Measurements from ENCODE around the gene BNIP3. TPM values are rescaled to one million over a fixed set of nuclear protein-coding genes. Genes with fewer than 3 reads are reported as not detected.

Gene BNIP3
- total RNA-seq, 4 donors from 2014 or later, result 17.1 to 122 (median 31.6) TPM

GRCh38 chr10:131979336-131979735 is 2.4 kb downstream of the BNIP3 start:
- Histone ChIP-seq H3K36me3 (no peaks in the 10 kb centered on the region), H3K9me3 (no peaks in the 10 kb centered on the region), H3K4me1 (peaks cover 0 to 14% of the 10 kb centered on the region in 2 donors), H3K27me3 (no peaks in the 10 kb centered on the region), H3K4me3 (peak overlapping the region in 1 of 2 donors; percentile 64), H3K27ac (no peak overlapping the region)
- intact Hi-C loops (cut with DNase I; ENCODE audit: low total_unique reads), result loop anchor here (10.0 kb wide), 1 partner anchor 75 kb away; the partner anchor contains the start of gene PPP2R2D
- DNase-seq, result no peak
- TF ChIP-seq, protein P1, sequence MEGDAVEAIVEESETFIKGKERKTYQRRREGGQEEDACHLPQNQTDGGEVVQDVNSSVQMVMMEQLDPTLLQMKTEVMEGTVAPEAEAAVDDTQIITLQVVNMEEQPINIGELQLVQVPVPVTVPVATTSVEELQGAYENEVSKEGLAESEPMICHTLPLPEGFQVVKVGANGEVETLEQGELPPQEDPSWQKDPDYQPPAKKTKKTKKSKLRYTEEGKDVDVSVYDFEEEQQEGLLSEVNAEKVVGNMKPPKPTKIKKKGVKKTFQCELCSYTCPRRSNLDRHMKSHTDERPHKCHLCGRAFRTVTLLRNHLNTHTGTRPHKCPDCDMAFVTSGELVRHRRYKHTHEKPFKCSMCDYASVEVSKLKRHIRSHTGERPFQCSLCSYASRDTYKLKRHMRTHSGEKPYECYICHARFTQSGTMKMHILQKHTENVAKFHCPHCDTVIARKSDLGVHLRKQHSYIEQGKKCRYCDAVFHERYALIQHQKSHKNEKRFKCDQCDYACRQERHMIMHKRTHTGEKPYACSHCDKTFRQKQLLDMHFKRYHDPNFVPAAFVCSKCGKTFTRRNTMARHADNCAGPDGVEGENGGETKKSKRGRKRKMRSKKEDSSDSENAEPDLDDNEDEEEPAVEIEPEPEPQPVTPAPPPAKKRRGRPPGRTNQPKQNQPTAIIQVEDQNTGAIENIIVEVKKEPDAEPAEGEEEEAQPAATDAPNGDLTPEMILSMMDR (IDR thresholded peaks at IDR 0.05), result no peak
- no peak for TF ChIP-seq POLR2A (IDR thresholded peaks at IDR 0.05)

GRCh38 chr10:131978851-131979250 is 2.9 kb downstream of the BNIP3 start:
- H3K9me3 ChIP-seq, result no peaks in the 10 kb centered on the region
- H3K4me1 ChIP-seq, result peaks cover 0 to 14% of the 10 kb centered on the region in 2 donors
- H3K4me3 ChIP-seq, result no peak overlapping the region
- H3K27ac ChIP-seq, result no peak overlapping the region
- DNase-seq, result no peak
- no peaks in the 10 kb centered on the region for H3K36me3 ChIP-seq
- TF ChIP-seq, protein P1 (IDR thresholded peaks at IDR 0.05), result no peak
- TF ChIP-seq POLR2A (IDR thresholded peaks at IDR 0.05), result no peak
- intact Hi-C loops (cut with DNase I; ENCODE audit: low total_unique reads), result loop anchor here (10.0 kb wide), 1 partner anchor 74 kb away; the partner anchor contains the start of gene PPP2R2D
- H3K27me3 ChIP-seq, result no peaks in the 10 kb centered on the region

- Histone ChIP-seq H3K36me3 (no peaks in the 10 kb centered on the region), H3K4me1 (peaks cover 0 to 14% of the 10 kb centered on the region in 2 donors), H3K9me3 (no peaks in the 10 kb centered on the region), H3K27me3 (no peaks in the 10 kb centered on the region), H3K27ac (no peak overlapping the region), H3K4me3 (no peak overlapping the region)
- TF ChIP-seq, protein P1 (IDR thresholded peaks at IDR 0.05), result no peak
- no peak for TF ChIP-seq POLR2A (IDR thresholded peaks at IDR 0.05)
- intact Hi-C loops (cut with DNase I; ENCODE audit: low total_unique reads), result loop anchor here (10.0 kb wide), 1 partner anchor 74 kb away; the partner anchor contains the start of gene PPP2R2D
- no peak for DNase-seq
Observed at GRCh38 chr10:131978366-131978765, 3.4 kb downstream of the BNIP3 start.

DNA sequence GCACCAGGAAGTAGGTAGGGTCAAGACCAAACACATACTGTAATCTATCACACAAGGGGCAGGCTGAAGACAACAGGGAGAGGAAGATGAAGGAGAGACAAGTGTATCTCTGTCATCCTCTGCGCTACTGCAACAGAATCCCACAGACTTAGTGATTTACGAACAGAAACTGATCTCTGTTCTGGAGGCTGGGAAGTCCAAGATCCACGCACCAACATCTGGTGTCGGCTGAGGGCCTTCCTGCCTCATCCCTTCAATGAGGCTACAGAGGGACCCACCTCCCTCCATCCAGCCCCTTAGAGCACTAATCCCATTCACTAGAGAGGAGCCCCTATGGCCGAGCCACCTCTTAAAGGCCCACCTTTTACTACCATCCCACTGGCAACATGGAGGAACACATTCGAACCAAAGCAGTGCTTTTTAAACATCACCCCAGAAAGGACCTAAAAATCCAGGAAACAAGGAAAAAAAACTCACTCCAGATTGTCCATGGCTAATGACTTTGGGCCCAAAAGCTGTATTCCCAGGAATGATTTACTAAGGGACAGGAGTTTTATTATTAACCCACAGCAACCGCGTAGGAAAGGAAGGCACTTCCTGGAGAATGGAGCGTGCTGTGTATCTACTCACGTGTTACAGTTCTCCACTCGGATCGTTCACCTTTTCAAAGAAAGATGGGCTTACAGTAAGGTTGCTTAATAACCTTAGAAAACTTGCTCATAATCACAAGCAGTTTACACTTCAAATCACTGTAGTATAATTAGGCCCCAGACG is 4.2 kb downstream of the BNIP3 start:
- Histone ChIP-seq H3K27ac (no peak overlapping the region), H3K36me3 (no peaks in the 10 kb centered on the region), H3K27me3 (no peaks in the 10 kb centered on the region), H3K4me1 (peaks cover 0 to 10% of the 10 kb centered on the region in 2 donors), H3K9me3 (no peaks in the 10 kb centered on the region), H3K4me3 (no peak overlapping the region)
- DNase-seq, result no peak
- TF ChIP-seq, protein P1 (IDR thresholded peaks at IDR 0.05), result no peak
- no peak for TF ChIP-seq POLR2A (IDR thresholded peaks at IDR 0.05)
- intact Hi-C loops (cut with DNase I; ENCODE audit: low total_unique reads), result loop anchor here (10.0 kb wide), 1 partner anchor 73 kb away; the partner anchor contains the start of gene PPP2R2D

- Histone ChIP-seq H3K27me3 (no peaks in the 10 kb centered on the region), H3K27ac (no peak overlapping the region), H3K4me3 (no peak overlapping the region), H3K36me3 (no peaks in the 10 kb centered on the region), H3K4me1 (peaks cover 0 to 8% of the 10 kb centered on the region in 2 donors), H3K9me3 (no peaks in the 10 kb centered on the region)
- TF ChIP-seq, protein P1 (IDR thresholded peaks at IDR 0.05), result no peak
- intact Hi-C loops (cut with DNase I; ENCODE audit: low total_unique reads), result loop anchor here (10.0 kb wide), 1 partner anchor 71 kb away; the partner anchor contains the start of gene PPP2R2D
- no peak for DNase-seq
Observed at GRCh38 chr10:131975796-131976195, 5.9 kb downstream of the BNIP3 start.

All from uterus (tissue), 4 donors.